Calu3 (cell line): Measurements from ENCODE around the gene BANK1. TPM values are rescaled to one million over a fixed set of nuclear protein-coding genes. Genes with fewer than 3 reads are reported as not detected.

ENCODE experiments used
- BruUV-seq: library from RNA; stranded (reverse); fragments of 400-500 nt; replicated peaks from 2 replicates; lab custom pipeline; 2021; lab: Mats Ljungman, UMichigan
- CTCF ChIA-PET: fragments of 300-600 bp; sonication (Branson Sonifier 250); formaldehyde crosslinking; loops from one replicate; lab custom pipeline; 2022; ENCODE audit warnings: antibody characterized with exemption; lab: Charles Lee
- DNase-seq: peaks from one replicate; pipeline ENCODE4 v3.0.0; 2022
- H3K27ac Mint-ChIP-seq: one replicate; pipeline ENCODE4 v1.8.0; 2022; ENCODE audit warnings: mixed read lengths; ENCODE audit not compliant: unreplicated experiment
- H3K27me3 Mint-ChIP-seq: one replicate; pipeline ENCODE4 v1.8.0; 2022; ENCODE audit warnings: mixed read lengths; ENCODE audit not compliant: unreplicated experiment
- H3K36me3 Mint-ChIP-seq: one replicate; pipeline ENCODE4 v1.8.0; 2022; ENCODE audit warnings: mild to moderate bottlenecking, moderate library complexity, mixed read lengths; ENCODE audit not compliant: insufficient read depth, unreplicated experiment
- H3K4me1 Mint-ChIP-seq: one replicate; pipeline ENCODE4 v1.8.0; 2022; ENCODE audit warnings: mild to moderate bottlenecking, low read depth, mixed read lengths; ENCODE audit not compliant: unreplicated experiment
- H3K4me3 Mint-ChIP-seq: one replicate; pipeline ENCODE4 v1.8.0; 2022; ENCODE audit warnings: mild to moderate bottlenecking, low read depth, moderate library complexity, mixed read lengths; ENCODE audit not compliant: unreplicated experiment
- H3K9me3 Mint-ChIP-seq: one replicate; pipeline ENCODE4 v1.8.0; 2022; ENCODE audit warnings: low read depth, mixed read lengths; ENCODE audit not compliant: unreplicated experiment
- intact Hi-C: fragments of 100-400 bp; cut with micrococcal nuclease; formaldehyde crosslinking; loops from one replicate; pipeline ENCODE4 v1.10.0; 2022; ENCODE audit not compliant: unreplicated experiment
- total RNA-seq: library from RNA; stranded (reverse); gene quantifications from 2 replicates; pipeline ENCODE4 v1.2.3, GENCODE V29; 2022
- TF ChIP-seq, protein P1 (sequence below): fragments of 200-600 bp; IDR thresholded peaks from one replicate; pipeline ENCODE4 v1.8.0; 2022; ENCODE audit warnings: antibody characterized with exemption; ENCODE audit not compliant: unreplicated experiment

Gene BANK1
- total RNA-seq, 1 experiment from 2014 or later = 6.4 TPM

GRCh38 chr4:101762025-101762424 is 28.5 kb upstream of the BANK1 start:
- BruUV-seq = no TSS peak
- no peaks in the 10 kb centered on the region for H3K27me3 Mint-ChIP-seq
- DNase-seq = no peak
- H3K4me3 Mint-ChIP-seq = no peak overlapping the region
- CTCF ChIA-PET = no interaction called here
- H3K4me1 Mint-ChIP-seq = no peaks in the 10 kb centered on the region
- H3K9me3 Mint-ChIP-seq = no peaks in the 10 kb centered on the region
- intact Hi-C loops = no loop called here
- no peaks in the 10 kb centered on the region for H3K36me3 Mint-ChIP-seq
- TF ChIP-seq, protein P1, sequence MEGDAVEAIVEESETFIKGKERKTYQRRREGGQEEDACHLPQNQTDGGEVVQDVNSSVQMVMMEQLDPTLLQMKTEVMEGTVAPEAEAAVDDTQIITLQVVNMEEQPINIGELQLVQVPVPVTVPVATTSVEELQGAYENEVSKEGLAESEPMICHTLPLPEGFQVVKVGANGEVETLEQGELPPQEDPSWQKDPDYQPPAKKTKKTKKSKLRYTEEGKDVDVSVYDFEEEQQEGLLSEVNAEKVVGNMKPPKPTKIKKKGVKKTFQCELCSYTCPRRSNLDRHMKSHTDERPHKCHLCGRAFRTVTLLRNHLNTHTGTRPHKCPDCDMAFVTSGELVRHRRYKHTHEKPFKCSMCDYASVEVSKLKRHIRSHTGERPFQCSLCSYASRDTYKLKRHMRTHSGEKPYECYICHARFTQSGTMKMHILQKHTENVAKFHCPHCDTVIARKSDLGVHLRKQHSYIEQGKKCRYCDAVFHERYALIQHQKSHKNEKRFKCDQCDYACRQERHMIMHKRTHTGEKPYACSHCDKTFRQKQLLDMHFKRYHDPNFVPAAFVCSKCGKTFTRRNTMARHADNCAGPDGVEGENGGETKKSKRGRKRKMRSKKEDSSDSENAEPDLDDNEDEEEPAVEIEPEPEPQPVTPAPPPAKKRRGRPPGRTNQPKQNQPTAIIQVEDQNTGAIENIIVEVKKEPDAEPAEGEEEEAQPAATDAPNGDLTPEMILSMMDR = no peak
- H3K27ac Mint-ChIP-seq = no peak overlapping the region

GRCh38 chr4:101762534-101762933 is 28.0 kb upstream of the BANK1 start:
- intact Hi-C loops = no loop called here
- Mint-ChIP-seq H3K9me3 (no peaks in the 10 kb centered on the region), H3K27ac (no peak overlapping the region), H3K36me3 (no peaks in the 10 kb centered on the region), H3K27me3 (no peaks in the 10 kb centered on the region), H3K4me3 (no peak overlapping the region), H3K4me1 (no peaks in the 10 kb centered on the region)
- CTCF ChIA-PET = no interaction called here
- no TSS peak for BruUV-seq
- DNase-seq = no peak
- TF ChIP-seq, protein P1 = no peak

- H3K27me3 Mint-ChIP-seq = no peaks in the 10 kb centered on the region
- H3K4me3 Mint-ChIP-seq = no peak overlapping the region
- no peaks in the 10 kb centered on the region for H3K4me1 Mint-ChIP-seq
- TF ChIP-seq, protein P1 = no peak
- DNase-seq = no peak
- BruUV-seq = no TSS peak
- H3K27ac Mint-ChIP-seq = no peak overlapping the region
- CTCF ChIA-PET = no interaction called here
- H3K36me3 Mint-ChIP-seq = no peaks in the 10 kb centered on the region
- H3K9me3 Mint-ChIP-seq = no peaks in the 10 kb centered on the region
- intact Hi-C loops = no loop called here
These were observed 27.0 kb upstream of the BANK1 start for GRCh38 chr4:101763576-101763975.

GRCh38 chr4:101774807-101775206 is 15.7 kb upstream of the BANK1 start:
- H3K27ac Mint-ChIP-seq = peak overlapping the region; percentile 86
- intact Hi-C loops = no loop called here
- H3K9me3 Mint-ChIP-seq = no peaks in the 10 kb centered on the region
- no peak for DNase-seq
- no peaks in the 10 kb centered on the region for H3K36me3 Mint-ChIP-seq
- TF ChIP-seq, protein P1 = no peak
- peaks cover 14% of the 10 kb centered on the region for H3K4me1 Mint-ChIP-seq
- no peaks in the 10 kb centered on the region for H3K27me3 Mint-ChIP-seq
- H3K4me3 Mint-ChIP-seq = no peak overlapping the region
- BruUV-seq = no TSS peak
- CTCF ChIA-PET = no interaction called here
